Measurements from ENCODE around the gene MANBA. TPM values are rescaled to one million over a fixed set of nuclear protein-coding genes. Genes with fewer than 3 reads are reported as not detected.
A peak's percentile ranks its signal among the peaks of the same experiment; 100 is the strongest.
"Not testable (repeated sequence)": the region's sequence is repeated elsewhere in the genome, so short reads cannot be mapped to it uniquely, and the experiment has no call there.

The MANBA gene
- total and polyA plus RNA-seq, 4 donors, result 14.2 to 36.6 (median 24.5) TPM

DNA sequence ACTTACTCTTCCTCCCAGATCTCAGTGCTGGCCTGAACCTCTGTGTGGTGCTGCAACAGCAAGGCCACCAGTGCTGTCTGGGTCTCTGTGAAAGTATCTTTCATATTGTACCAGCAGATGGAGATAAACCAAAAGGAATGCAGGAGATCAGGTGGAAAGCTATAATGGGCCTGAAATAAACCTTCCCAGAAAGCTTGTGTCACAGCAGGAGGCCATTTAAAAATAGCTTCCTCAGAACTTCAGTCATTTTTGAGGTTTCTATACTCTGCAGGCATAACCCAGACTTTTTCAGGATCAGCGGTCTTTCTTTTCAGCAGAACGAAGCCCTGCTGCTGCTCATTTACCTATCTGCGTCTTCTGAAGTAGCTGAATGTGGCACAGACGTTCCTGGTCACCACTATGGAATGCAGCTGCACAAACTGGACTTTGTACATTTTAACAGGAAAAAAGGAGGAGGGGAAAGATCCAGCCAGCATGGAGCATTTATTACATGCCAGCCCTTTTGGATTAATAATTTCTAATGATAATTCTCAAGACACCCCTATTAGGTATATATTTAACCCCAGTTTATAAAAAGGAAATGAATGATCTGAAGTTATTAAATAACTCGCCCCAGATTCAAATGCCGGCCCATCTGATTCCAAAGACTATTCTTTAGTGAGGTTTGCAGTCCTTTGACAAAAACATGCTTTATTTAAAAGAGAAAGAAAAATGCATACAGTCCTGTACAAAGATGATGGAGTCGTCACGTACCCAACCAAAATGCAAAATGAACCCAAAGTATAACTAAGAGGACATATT lies 139.9 kb downstream of the MANBA start:
- Histone ChIP-seq H3K27me3 (ENCODE audit: control insufficient read depth, insufficient read depth, low read length) (no peaks in the 10 kb centered on the region), H3K9me3 (ENCODE audit: control insufficient read depth, insufficient read depth, low read length) (no peaks in the 10 kb centered on the region), H3K36me3 (ENCODE audit: control insufficient read depth, insufficient read depth, low read length) (peaks cover 5% of the 10 kb centered on the region), H3K4me1 (ENCODE audit: control insufficient read depth, insufficient read depth, low read length) (peaks cover 6% of the 10 kb centered on the region), H3K27ac (ENCODE audit: low read depth, low read length) (no peak overlapping the region), H3K4me3 (ENCODE audit: low read depth, low read length) (no peak overlapping the region)
- WGBS (ENCODE audit: insufficient coverage), result 36% methylated on average over 2 of the region's 8 CpGs
- peak; percentile 38 to 93 (median 46) for DNase-seq (ENCODE audit: low read depth in 4 of 6, low spot score in 6 of 6)

GRCh38 chr4:102619776-102620631 lies 140.8 kb downstream of the MANBA start:
- not testable (repeated sequence) for H3K4me3 ChIP-seq (ENCODE audit: low read depth, low read length); H3K4me1 ChIP-seq (ENCODE audit: control insufficient read depth, insufficient read depth, low read length); DNase-seq (ENCODE audit: low read depth in 4 of 6, low spot score in 6 of 6); H3K9me3 ChIP-seq (ENCODE audit: control insufficient read depth, insufficient read depth, low read length); H3K27ac ChIP-seq (ENCODE audit: low read depth, low read length); H3K36me3 ChIP-seq (ENCODE audit: control insufficient read depth, insufficient read depth, low read length); H3K27me3 ChIP-seq (ENCODE audit: control insufficient read depth, insufficient read depth, low read length)
- WGBS (ENCODE audit: insufficient coverage), result 90% methylated on average over 2 of the region's 4 CpGs

DNA sequence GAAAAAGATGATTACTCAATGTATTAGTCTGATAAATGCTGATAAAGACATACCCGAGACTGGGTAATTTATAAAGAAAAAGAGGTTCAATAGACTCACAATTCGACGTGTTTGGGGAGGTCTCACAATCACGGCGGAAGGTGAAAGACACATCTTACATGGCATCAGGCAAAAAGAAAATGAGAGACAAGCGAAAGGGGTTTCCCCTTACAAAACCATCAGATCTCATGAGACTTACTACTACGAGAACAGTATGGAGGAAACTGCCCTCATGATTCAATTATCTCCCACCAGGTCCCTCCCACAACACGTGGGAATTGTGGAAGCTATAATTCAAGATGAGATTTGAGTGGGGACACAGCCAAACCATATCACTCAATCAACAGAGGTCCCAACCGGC lies 141.7 kb downstream of the MANBA start:
- H3K4me1 ChIP-seq (ENCODE audit: control insufficient read depth, insufficient read depth, low read length); H3K9me3 ChIP-seq (ENCODE audit: control insufficient read depth, insufficient read depth, low read length); H3K27me3 ChIP-seq (ENCODE audit: control insufficient read depth, insufficient read depth, low read length); H3K27ac ChIP-seq (ENCODE audit: low read depth, low read length); DNase-seq (ENCODE audit: low read depth in 4 of 6, low spot score in 6 of 6); H3K4me3 ChIP-seq (ENCODE audit: low read depth, low read length): not testable (repeated sequence)
- WGBS (ENCODE audit: insufficient coverage), result 100% methylated on average over 4 of the region's 9 CpGs
- peaks cover 16% of the 10 kb centered on the region for H3K36me3 ChIP-seq (ENCODE audit: control insufficient read depth, insufficient read depth, low read length)

DNA sequence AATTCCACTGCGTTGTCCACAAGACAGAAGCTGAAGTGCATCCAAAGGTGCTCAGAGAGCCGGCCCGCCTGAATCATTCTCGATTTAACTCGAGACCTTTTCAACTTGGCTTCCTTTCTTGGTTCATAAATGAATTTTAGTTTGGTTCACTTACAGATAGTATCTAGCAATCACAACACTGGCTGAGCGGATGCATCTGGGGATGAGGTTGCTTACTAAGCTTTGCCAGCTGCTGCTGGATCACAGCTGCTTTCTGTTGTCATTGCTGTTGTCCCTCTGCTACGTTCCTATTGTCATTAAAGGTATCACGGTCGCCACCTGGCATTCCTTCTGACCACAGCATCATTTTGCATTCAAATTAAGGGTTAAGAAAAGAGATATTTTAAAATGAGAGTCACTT lies 144.1 kb downstream of the MANBA start:
- DNase-seq (ENCODE audit: low read depth in 4 of 6, low spot score in 6 of 6), result peak in 1 of 6 donors; percentile 26
- Histone ChIP-seq H3K4me1 (ENCODE audit: control insufficient read depth, insufficient read depth, low read length) (no peaks in the 10 kb centered on the region), H3K27ac (ENCODE audit: low read depth, low read length) (no peak overlapping the region), H3K36me3 (ENCODE audit: control insufficient read depth, insufficient read depth, low read length) (peaks cover 28% of the 10 kb centered on the region), H3K4me3 (ENCODE audit: low read depth, low read length) (no peak overlapping the region), H3K9me3 (ENCODE audit: control insufficient read depth, insufficient read depth, low read length) (no peaks in the 10 kb centered on the region), H3K27me3 (ENCODE audit: control insufficient read depth, insufficient read depth, low read length) (no peaks in the 10 kb centered on the region)
- 81% methylated on average over 3 of the region's 9 CpGs for WGBS (ENCODE audit: insufficient coverage)

DNA sequence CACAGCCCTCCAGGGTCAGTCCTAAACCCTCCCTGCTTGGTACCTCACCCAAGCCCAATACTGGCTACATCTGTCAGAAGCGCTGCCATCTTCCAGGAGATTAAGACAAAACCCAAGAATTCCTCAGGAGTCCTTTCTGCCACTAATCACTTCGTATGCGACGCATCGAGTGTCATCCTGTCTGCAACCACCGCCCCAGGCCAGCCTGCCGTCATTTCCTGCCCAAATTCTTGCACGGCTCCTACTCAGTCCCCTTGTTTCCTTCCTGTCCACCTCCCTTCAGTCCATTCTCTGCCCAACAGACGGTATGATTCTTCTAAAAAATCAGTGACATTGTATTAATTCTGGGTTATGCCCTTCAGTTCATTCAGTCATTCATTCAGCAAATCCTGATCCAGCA lies 146.0 kb downstream of the MANBA start:
- 97% methylated on average over 7 of the region's 9 CpGs for WGBS (ENCODE audit: insufficient coverage)
- H3K4me3 ChIP-seq (ENCODE audit: low read depth, low read length), result no peak overlapping the region
- no peaks in the 10 kb centered on the region for H3K9me3 ChIP-seq (ENCODE audit: control insufficient read depth, insufficient read depth, low read length)
- no peaks in the 10 kb centered on the region for H3K4me1 ChIP-seq (ENCODE audit: control insufficient read depth, insufficient read depth, low read length)
- no peak overlapping the region for H3K27ac ChIP-seq (ENCODE audit: low read depth, low read length)
- H3K27me3 ChIP-seq (ENCODE audit: control insufficient read depth, insufficient read depth, low read length), result no peaks in the 10 kb centered on the region
- peaks cover 37% of the 10 kb centered on the region for H3K36me3 ChIP-seq (ENCODE audit: control insufficient read depth, insufficient read depth, low read length)
- DNase-seq (ENCODE audit: low read depth in 4 of 6, low spot score in 6 of 6), result no peak

GRCh38 chr4:102612824-102613366 lies 147.9 kb downstream of the MANBA start:
- Histone ChIP-seq H3K4me1 (ENCODE audit: control insufficient read depth, insufficient read depth, low read length) (no peaks in the 10 kb centered on the region), H3K9me3 (ENCODE audit: control insufficient read depth, insufficient read depth, low read length) (no peaks in the 10 kb centered on the region), H3K27me3 (ENCODE audit: control insufficient read depth, insufficient read depth, low read length) (no peaks in the 10 kb centered on the region), H3K4me3 (ENCODE audit: low read depth, low read length) (no peak overlapping the region), H3K27ac (ENCODE audit: low read depth, low read length) (no peak overlapping the region), H3K36me3 (ENCODE audit: control insufficient read depth, insufficient read depth, low read length) (peaks cover 43% of the 10 kb centered on the region)
- DNase-seq (ENCODE audit: low read depth in 4 of 6, low spot score in 6 of 6), result no peak
- 70% methylated on average over 4 of the region's 11 CpGs for WGBS (ENCODE audit: insufficient coverage)

DNA sequence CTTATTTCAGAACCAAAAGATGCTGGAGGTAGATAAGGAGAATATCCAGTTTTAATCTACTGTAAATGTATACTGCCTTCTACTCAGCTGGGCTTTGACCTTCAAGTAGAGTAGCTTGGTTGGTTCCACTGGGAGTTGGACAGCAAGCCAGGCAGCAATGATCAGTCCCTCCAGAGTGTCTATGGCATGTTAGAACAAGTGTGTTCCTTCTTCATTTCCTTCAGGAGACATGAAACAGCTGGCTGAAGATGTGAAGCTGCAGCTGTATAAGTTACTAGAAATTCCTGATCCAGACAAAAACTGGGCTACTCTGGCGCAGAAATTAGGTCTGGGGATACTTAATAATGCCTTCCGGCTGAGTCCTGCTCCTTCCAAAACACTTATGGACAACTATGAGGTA lies 148.6 kb downstream of the MANBA start:
- H3K4me1 ChIP-seq (ENCODE audit: control insufficient read depth, insufficient read depth, low read length), result no peaks in the 10 kb centered on the region
- H3K4me3 ChIP-seq (ENCODE audit: low read depth, low read length), result no peak overlapping the region
- H3K27me3 ChIP-seq (ENCODE audit: control insufficient read depth, insufficient read depth, low read length), result no peaks in the 10 kb centered on the region
- H3K36me3 ChIP-seq (ENCODE audit: control insufficient read depth, insufficient read depth, low read length), result peaks cover 48% of the 10 kb centered on the region
- no CpG with 5 or more reads among the region's 2 CpGs for WGBS (ENCODE audit: insufficient coverage)
- DNase-seq (ENCODE audit: low read depth in 4 of 6, low spot score in 6 of 6), result no peak
- no peaks in the 10 kb centered on the region for H3K9me3 ChIP-seq (ENCODE audit: control insufficient read depth, insufficient read depth, low read length)
- no peak overlapping the region for H3K27ac ChIP-seq (ENCODE audit: low read depth, low read length)

- no peak overlapping the region for H3K27ac ChIP-seq (ENCODE audit: low read depth, low read length)
- H3K4me3 ChIP-seq (ENCODE audit: low read depth, low read length), result no peak overlapping the region
- no peaks in the 10 kb centered on the region for H3K9me3 ChIP-seq (ENCODE audit: control insufficient read depth, insufficient read depth, low read length)
- DNase-seq (ENCODE audit: low read depth in 4 of 6, low spot score in 6 of 6), result no peak
- no peaks in the 10 kb centered on the region for H3K27me3 ChIP-seq (ENCODE audit: control insufficient read depth, insufficient read depth, low read length)
- no peaks in the 10 kb centered on the region for H3K4me1 ChIP-seq (ENCODE audit: control insufficient read depth, insufficient read depth, low read length)
- peaks cover 53% of the 10 kb centered on the region for H3K36me3 ChIP-seq (ENCODE audit: control insufficient read depth, insufficient read depth, low read length)
- 87% methylated on average over 3 of the region's 3 CpGs for WGBS (ENCODE audit: insufficient coverage)
Observed at GRCh38 chr4:102610476-102610875, 150.3 kb downstream of the MANBA start.

- no peaks in the 10 kb centered on the region for H3K9me3 ChIP-seq (ENCODE audit: control insufficient read depth, insufficient read depth, low read length)
Observed at GRCh38 chr4:102610007-102610406, 150.8 kb downstream of the MANBA start.

More at GRCh38 chr4:102610007-102610406, 150.8 kb downstream of the MANBA start:
- Histone ChIP-seq H3K4me1 (ENCODE audit: control insufficient read depth, insufficient read depth, low read length) (no peaks in the 10 kb centered on the region), H3K27me3 (ENCODE audit: control insufficient read depth, insufficient read depth, low read length) (no peaks in the 10 kb centered on the region), H3K36me3 (ENCODE audit: control insufficient read depth, insufficient read depth, low read length) (peaks cover 49% of the 10 kb centered on the region), H3K27ac (ENCODE audit: low read depth, low read length) (no peak overlapping the region), H3K4me3 (ENCODE audit: low read depth, low read length) (no peak overlapping the region)
- no peak for DNase-seq (ENCODE audit: low read depth in 4 of 6, low spot score in 6 of 6)

Data from spinal cord (tissue), 10 donors.